ENCODE measurements around the gene FBXW8. TPM values are rescaled to one million over a fixed set of nuclear protein-coding genes. Genes with fewer than 3 reads are reported as not detected.

FBXW8 gene
- total RNA-seq, 1 donor from 2014 or later: 40.0 TPM

- Mint-ChIP-seq H3K27me3 (ENCODE audit: low read depth) (peaks cover 2% of the 10 kb centered on the region), H3K4me3 (no peak overlapping the region), H3K27ac (no peak overlapping the region), H3K9me3 (no peaks in the 10 kb centered on the region), H3K36me3 (peaks cover 5% of the 10 kb centered on the region), H3K4me1 (peaks cover 16% of the 10 kb centered on the region)
- no peak for TF ChIP-seq CTCF (IDR thresholded peaks at IDR 0.05; ENCODE audit: unreplicated experiment)
- no peak for DNase-seq (ENCODE audit: low spot score in 2 of 2, unreplicated experiment in 2 of 2)
Measured at GRCh38 chr12:117035287-117035686, 124.5 kb downstream of the FBXW8 start.

- no peaks in the 10 kb centered on the region for H3K9me3 Mint-ChIP-seq
- TF ChIP-seq CTCF (IDR thresholded peaks at IDR 0.05; ENCODE audit: unreplicated experiment): no peak
- H3K36me3 Mint-ChIP-seq: peaks cover 1% of the 10 kb centered on the region
- DNase-seq (ENCODE audit: low spot score in 2 of 2, unreplicated experiment in 2 of 2): no peak
- no peak overlapping the region for H3K4me3 Mint-ChIP-seq
- H3K27ac Mint-ChIP-seq: no peak overlapping the region
- peaks cover 2% of the 10 kb centered on the region for H3K27me3 Mint-ChIP-seq (ENCODE audit: low read depth)
- peaks cover 16% of the 10 kb centered on the region for H3K4me1 Mint-ChIP-seq
Measured at GRCh38 chr12:117036046-117036445, 125.3 kb downstream of the FBXW8 start.

GRCh38 chr12:117036547-117036946 lies 125.8 kb downstream of the FBXW8 start:
- H3K27me3 Mint-ChIP-seq (ENCODE audit: low read depth): peaks cover 2% of the 10 kb centered on the region
- H3K9me3 Mint-ChIP-seq: no peaks in the 10 kb centered on the region
- no peak for DNase-seq (ENCODE audit: low spot score in 2 of 2, unreplicated experiment in 2 of 2)
- H3K4me3 Mint-ChIP-seq: no peak overlapping the region
- H3K36me3 Mint-ChIP-seq: no peaks in the 10 kb centered on the region
- TF ChIP-seq CTCF (IDR thresholded peaks at IDR 0.05; ENCODE audit: unreplicated experiment): no peak
- no peak overlapping the region for H3K27ac Mint-ChIP-seq
- peaks cover 16% of the 10 kb centered on the region for H3K4me1 Mint-ChIP-seq

GRCh38 chr12:117037289-117038022 lies 126.7 kb downstream of the FBXW8 start:
- Mint-ChIP-seq H3K27me3 (ENCODE audit: low read depth) (peaks cover 2% of the 10 kb centered on the region), H3K9me3 (no peaks in the 10 kb centered on the region), H3K36me3 (no peaks in the 10 kb centered on the region), H3K27ac (no peak overlapping the region), H3K4me3 (no peak overlapping the region), H3K4me1 (peaks cover 16% of the 10 kb centered on the region)
- no peak for TF ChIP-seq CTCF (IDR thresholded peaks at IDR 0.05; ENCODE audit: unreplicated experiment)
- DNase-seq (ENCODE audit: low spot score in 2 of 2, unreplicated experiment in 2 of 2): no peak

GRCh38 chr12:117038023-117038680 lies 127.4 kb downstream of the FBXW8 start:
- Mint-ChIP-seq H3K9me3 (no peaks in the 10 kb centered on the region), H3K36me3 (no peaks in the 10 kb centered on the region), H3K27me3 (ENCODE audit: low read depth) (peaks cover 2% of the 10 kb centered on the region), H3K27ac (no peak overlapping the region), H3K4me1 (peaks cover 22% of the 10 kb centered on the region), H3K4me3 (no peak overlapping the region)
- no peak for DNase-seq (ENCODE audit: low spot score in 2 of 2, unreplicated experiment in 2 of 2)
- TF ChIP-seq CTCF (IDR thresholded peaks at IDR 0.05; ENCODE audit: unreplicated experiment): no peak
